Esophagus muscularis mucosa (tissue), 4 donors: Measurements from ENCODE around the gene ARID3A.

Experiments
- EP300 ChIP-seq: sonication (generic); formaldehyde crosslinking; IDR thresholded peaks from one replicate; pipeline ENCODE4 v1.6.1; 2017; ENCODE audit warnings: antibody characterized with exemption
- POLR2A ChIP-seq: fragments of 450-650 bp; IDR thresholded peaks from one replicate; pipeline ENCODE4 v1.6.1; 2017; ENCODE audit warnings: antibody characterized with exemption, moderate library complexity, mild to moderate bottlenecking, low read depth
- POLR2AphosphoS5 ChIP-seq, 2 donors: sonication (generic); formaldehyde crosslinking; IDR thresholded peaks; one replicate each; pipeline ENCODE4 v1.6.1; 2017; ENCODE audit warnings: antibody characterized with exemption in 2 of 2
- TF ChIP-seq, protein P1 (sequence below), 3 experiments: fragments of 200-600 bp in 2 of 3; fragments of 450-650 bp in 1 of 3; sonication (generic) in 2 of 3; IDR thresholded peaks; one replicate each; pipeline ENCODE4 v1.5.1; 2017 to 2019; ENCODE audit warnings: antibody characterized with exemption in 3 of 3, mild to moderate bottlenecking in 2 of 3, moderate library complexity in 1 of 3

DNA sequence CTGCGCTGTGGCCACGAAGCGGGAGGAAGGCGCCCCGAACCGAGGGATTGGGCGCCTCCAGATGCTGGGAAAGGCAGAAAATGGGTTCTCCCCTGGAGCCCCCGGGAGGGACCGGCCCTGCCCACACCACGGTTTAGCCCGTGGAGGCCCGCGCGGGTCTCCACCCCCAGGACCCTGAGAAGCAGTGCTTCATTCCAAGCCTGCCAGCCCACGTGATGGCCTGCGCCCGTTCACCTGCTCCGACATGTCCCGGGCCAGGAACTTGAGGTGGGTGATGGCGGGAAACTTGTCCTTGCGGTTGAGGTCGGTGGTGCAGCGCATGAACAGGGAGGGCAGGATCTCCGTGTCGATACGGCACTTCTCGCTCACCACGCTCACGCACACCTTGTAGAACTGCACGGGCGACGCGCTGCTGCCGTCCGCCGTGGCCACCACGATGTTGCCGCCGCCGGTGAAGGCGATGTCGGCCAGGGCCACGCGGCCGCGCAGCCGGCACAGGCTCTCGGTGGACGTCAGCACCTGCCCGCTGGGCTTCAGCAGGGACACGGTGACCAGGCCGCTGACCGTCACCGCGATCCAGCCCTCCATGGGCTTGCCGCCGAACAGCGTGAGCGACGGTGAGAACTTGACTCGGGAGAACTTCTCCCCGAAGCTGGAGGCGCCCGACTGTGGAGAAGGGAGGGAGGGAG lies 40.2 kb upstream of the ARID3A start:
- TF ChIP-seq, protein P1, sequence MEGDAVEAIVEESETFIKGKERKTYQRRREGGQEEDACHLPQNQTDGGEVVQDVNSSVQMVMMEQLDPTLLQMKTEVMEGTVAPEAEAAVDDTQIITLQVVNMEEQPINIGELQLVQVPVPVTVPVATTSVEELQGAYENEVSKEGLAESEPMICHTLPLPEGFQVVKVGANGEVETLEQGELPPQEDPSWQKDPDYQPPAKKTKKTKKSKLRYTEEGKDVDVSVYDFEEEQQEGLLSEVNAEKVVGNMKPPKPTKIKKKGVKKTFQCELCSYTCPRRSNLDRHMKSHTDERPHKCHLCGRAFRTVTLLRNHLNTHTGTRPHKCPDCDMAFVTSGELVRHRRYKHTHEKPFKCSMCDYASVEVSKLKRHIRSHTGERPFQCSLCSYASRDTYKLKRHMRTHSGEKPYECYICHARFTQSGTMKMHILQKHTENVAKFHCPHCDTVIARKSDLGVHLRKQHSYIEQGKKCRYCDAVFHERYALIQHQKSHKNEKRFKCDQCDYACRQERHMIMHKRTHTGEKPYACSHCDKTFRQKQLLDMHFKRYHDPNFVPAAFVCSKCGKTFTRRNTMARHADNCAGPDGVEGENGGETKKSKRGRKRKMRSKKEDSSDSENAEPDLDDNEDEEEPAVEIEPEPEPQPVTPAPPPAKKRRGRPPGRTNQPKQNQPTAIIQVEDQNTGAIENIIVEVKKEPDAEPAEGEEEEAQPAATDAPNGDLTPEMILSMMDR (IDR thresholded peaks at IDR 0.05) = no peak
- TF ChIP-seq POLR2A (no peak), POLR2AphosphoS5 (IDR thresholded peaks at IDR 0.05) (no peak), EP300 (no peak)
